Mesothelial cell of epicardium (in vitro differentiated cells): ENCODE results near the gene HRC. TPM values are rescaled to one million over a fixed set of nuclear protein-coding genes. Genes with fewer than 3 reads are reported as not detected.

Experiments
- DNase-seq, 2 experiments: peaks; one replicate each; pipeline ENCODE4 v3.0.0; 2021; ENCODE audit warnings: low spot score in 2 of 2; ENCODE audit not compliant: unreplicated experiment in 2 of 2
- H3K27ac Mint-ChIP-seq: 2 replicates; pipeline ENCODE4 v1.8.0; 2021; ENCODE audit warnings: mixed read lengths
- H3K27me3 Mint-ChIP-seq: 2 replicates; pipeline ENCODE4 v1.8.0; 2021; ENCODE audit warnings: low read depth, mixed read lengths
- H3K36me3 Mint-ChIP-seq: 2 replicates; pipeline ENCODE4 v1.8.0; 2021; ENCODE audit warnings: mixed read lengths
- H3K4me1 Mint-ChIP-seq: 2 replicates; pipeline ENCODE4 v1.8.0; 2021; ENCODE audit warnings: mixed read lengths
- H3K4me3 Mint-ChIP-seq: 2 replicates; pipeline ENCODE4 v1.8.0; 2021; ENCODE audit warnings: mild to moderate bottlenecking, moderate library complexity, mixed read lengths
- H3K9me3 Mint-ChIP-seq: 2 replicates; pipeline ENCODE4 v1.8.0; 2021; ENCODE audit warnings: mixed read lengths
- CTCF ChIP-seq: fragments of 200-600 bp; sonication (generic); IDR thresholded peaks from one replicate; pipeline ENCODE4 v1.5.0; 2021; ENCODE audit warnings: antibody characterized with exemption; ENCODE audit not compliant: unreplicated experiment
- total RNA-seq: library from RNA; stranded (reverse); gene quantifications from 3 replicates; pipeline ENCODE4 v1.2.1, GENCODE V29; 2021

HRC gene
- total RNA-seq, 1 donor from 2014 or later, result 14.7 TPM

GRCh38 chr19:49109569-49110233 is 45.5 kb downstream of the HRC start:
- H3K27ac Mint-ChIP-seq, result peak overlapping the region; percentile 19
- H3K36me3 Mint-ChIP-seq, result peaks cover 18% of the 10 kb centered on the region
- no peak overlapping the region for H3K4me3 Mint-ChIP-seq
- no peak for TF ChIP-seq CTCF
- no peaks in the 10 kb centered on the region for H3K9me3 Mint-ChIP-seq
- H3K27me3 Mint-ChIP-seq, result no peaks in the 10 kb centered on the region
- DNase-seq, result no peak
- H3K4me1 Mint-ChIP-seq, result peaks cover 11% of the 10 kb centered on the region

- Mint-ChIP-seq H3K4me3 (no peak overlapping the region), H3K36me3 (peaks cover 19% of the 10 kb centered on the region), H3K9me3 (no peaks in the 10 kb centered on the region), H3K27ac (peak overlapping the region; percentile 19), H3K27me3 (no peaks in the 10 kb centered on the region), H3K4me1 (peaks cover 10% of the 10 kb centered on the region)
- no peak for DNase-seq
- no peak for TF ChIP-seq CTCF
Observed at GRCh38 chr19:49109051-49109450, 46.1 kb downstream of the HRC start.

- H3K9me3 Mint-ChIP-seq, result no peaks in the 10 kb centered on the region
- H3K27me3 Mint-ChIP-seq, result no peaks in the 10 kb centered on the region
- peaks cover 19% of the 10 kb centered on the region for H3K36me3 Mint-ChIP-seq
- no peak for TF ChIP-seq CTCF
- H3K27ac Mint-ChIP-seq, result no peak overlapping the region
- no peak overlapping the region for H3K4me3 Mint-ChIP-seq
- DNase-seq, result no peak
- H3K4me1 Mint-ChIP-seq, result peaks cover 2% of the 10 kb centered on the region
Observed at GRCh38 chr19:49107625-49108459, 47.4 kb downstream of the HRC start.

GRCh38 chr19:49106648-49107135 is 48.5 kb downstream of the HRC start:
- no peaks in the 10 kb centered on the region for H3K9me3 Mint-ChIP-seq
- no peak overlapping the region for H3K4me3 Mint-ChIP-seq
- no peaks in the 10 kb centered on the region for H3K27me3 Mint-ChIP-seq
- H3K4me1 Mint-ChIP-seq, result no peaks in the 10 kb centered on the region
- peak; percentile 76 for TF ChIP-seq CTCF
- DNase-seq, result peak in 1 of 2 experiments; percentile 72
- peak overlapping the region; percentile 5 for H3K27ac Mint-ChIP-seq
- peaks cover 21% of the 10 kb centered on the region for H3K36me3 Mint-ChIP-seq

- no peaks in the 10 kb centered on the region for H3K27me3 Mint-ChIP-seq
- no peak for TF ChIP-seq CTCF
- DNase-seq, result no peak
- no peaks in the 10 kb centered on the region for H3K9me3 Mint-ChIP-seq
- peaks cover 36% of the 10 kb centered on the region for H3K36me3 Mint-ChIP-seq
- H3K4me3 Mint-ChIP-seq, result no peak overlapping the region
- no peaks in the 10 kb centered on the region for H3K4me1 Mint-ChIP-seq
- H3K27ac Mint-ChIP-seq, result peak overlapping the region; percentile 21
Observed at GRCh38 chr19:49104229-49104864, 50.8 kb downstream of the HRC start.
